GM12872 (cell line): ENCODE measurements around the gene KCNA4.

Experiments
- TF ChIP-seq, protein P1 (sequence below): IDR thresholded peaks from 3 replicates; pipeline ENCODE4 v1.5.1; 2011; ENCODE audit warnings: low read depth, mild to moderate bottlenecking, low read length, moderate library complexity; ENCODE audit not compliant: insufficient read depth

Gene KCNA4

DNA sequence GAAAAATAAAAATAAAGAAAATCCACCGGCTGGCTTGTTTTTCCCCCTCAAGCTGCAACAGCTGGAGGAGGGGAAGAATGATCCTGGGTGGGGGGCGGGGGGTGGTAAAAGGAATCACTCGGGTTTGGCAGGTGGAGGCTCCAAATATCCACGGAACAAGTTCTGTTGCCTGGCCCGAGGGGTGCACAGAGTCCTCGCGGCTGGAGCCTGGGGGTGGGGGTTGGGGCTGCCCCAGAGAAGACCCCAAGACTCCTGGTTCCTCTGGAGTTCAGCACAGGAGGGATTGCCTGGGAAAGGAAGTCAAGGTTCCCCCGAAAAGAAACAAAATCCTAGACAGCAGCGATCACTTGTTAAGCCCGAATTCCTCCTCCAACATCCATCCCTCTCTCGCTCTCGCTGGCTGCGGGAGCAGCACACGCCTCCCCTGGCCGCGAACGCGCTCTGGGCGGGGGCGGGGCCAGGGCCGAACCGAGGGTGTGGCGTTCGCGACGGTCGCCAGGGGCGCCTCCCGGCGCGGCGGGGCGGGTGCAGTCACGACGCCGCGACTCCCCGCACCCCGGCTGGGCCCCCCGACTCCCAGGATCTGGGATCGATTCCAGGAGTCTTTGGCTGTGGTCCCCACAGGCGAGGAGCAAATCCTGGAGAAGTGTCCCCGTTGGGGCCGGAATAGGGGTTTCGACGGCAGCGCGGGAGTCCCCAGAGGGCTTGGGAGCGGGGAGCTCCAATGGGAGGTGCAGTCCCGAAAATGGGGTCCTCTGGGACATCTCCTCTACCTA is at the start of gene KCNA4:
KCNA4 (minus strand) TSS at position 443 of the 776 bp plus-strand sequence. CDS start 4,352 bp downstream, outside the sequence.
- TF ChIP-seq, protein P1, sequence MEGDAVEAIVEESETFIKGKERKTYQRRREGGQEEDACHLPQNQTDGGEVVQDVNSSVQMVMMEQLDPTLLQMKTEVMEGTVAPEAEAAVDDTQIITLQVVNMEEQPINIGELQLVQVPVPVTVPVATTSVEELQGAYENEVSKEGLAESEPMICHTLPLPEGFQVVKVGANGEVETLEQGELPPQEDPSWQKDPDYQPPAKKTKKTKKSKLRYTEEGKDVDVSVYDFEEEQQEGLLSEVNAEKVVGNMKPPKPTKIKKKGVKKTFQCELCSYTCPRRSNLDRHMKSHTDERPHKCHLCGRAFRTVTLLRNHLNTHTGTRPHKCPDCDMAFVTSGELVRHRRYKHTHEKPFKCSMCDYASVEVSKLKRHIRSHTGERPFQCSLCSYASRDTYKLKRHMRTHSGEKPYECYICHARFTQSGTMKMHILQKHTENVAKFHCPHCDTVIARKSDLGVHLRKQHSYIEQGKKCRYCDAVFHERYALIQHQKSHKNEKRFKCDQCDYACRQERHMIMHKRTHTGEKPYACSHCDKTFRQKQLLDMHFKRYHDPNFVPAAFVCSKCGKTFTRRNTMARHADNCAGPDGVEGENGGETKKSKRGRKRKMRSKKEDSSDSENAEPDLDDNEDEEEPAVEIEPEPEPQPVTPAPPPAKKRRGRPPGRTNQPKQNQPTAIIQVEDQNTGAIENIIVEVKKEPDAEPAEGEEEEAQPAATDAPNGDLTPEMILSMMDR: no peak

DNA sequence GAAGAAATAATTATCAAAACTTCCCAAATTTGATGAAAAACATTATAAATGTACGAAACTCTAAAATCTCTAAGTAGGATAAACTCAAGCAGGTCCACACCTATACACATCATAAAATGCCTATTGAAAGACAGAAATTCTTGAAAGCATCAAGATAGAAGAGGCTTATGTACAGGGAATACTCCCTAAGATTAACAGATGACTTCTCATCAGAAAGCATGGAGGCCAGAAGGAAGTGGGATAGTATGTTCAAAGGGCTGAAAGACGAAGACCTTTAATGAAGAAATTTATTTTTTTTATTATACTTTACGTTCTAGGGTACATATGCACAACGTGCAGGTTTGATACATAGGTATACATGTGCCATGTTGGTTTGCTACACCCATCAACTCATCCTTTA is 45.3 kb upstream of the KCNA4 start:
- TF ChIP-seq, protein P1: no peak

DNA sequence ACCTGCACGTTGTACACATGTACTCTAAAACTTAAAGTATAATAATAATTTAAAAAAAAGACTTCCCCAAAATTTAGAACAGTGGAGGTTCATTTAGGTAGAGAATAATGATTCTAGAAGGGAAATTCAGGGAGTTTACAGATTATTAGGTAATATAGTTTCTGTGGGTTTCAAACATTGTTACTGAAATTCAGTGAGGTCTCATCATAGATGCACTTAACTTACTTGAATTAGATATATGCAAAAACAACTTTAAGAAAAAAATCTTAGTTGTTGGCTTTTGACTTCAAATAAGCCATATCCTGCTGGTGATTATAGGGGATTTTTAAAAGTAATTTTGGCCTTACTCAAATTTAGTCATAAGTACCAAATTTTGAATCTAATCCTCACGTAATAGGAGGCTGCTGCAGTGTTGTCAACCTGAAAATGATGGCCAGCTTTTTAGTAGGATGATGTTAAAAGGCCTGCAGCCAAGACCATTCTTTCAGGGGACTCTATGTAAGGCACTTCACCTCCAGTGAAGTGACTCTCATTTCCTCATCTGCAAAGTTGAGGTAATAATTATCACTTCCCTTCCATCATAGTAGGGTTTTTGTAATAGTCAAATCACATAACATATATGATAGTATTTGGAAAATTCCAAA is 42.5 kb upstream of the KCNA4 start:
- TF ChIP-seq, protein P1: no peak

DNA sequence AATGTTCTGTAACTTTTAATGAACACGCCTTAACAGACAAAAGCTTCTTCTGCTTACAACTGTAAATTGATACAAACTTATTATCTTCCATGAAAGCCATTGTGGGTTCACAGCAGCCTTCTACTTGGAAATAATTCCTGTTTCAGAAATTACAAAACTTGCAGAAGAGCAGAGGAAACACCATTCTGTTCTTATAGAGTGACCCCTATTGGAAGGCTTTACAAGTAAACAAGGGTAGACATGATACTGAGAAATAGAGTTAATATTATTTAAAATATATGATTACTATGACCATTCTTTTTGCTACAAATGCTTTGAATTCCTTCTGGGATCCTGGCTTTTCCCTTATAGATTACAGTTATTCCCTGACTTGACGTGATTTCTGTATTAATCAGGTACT is 32.4 kb upstream of the KCNA4 start:
- TF ChIP-seq, protein P1: no peak

DNA sequence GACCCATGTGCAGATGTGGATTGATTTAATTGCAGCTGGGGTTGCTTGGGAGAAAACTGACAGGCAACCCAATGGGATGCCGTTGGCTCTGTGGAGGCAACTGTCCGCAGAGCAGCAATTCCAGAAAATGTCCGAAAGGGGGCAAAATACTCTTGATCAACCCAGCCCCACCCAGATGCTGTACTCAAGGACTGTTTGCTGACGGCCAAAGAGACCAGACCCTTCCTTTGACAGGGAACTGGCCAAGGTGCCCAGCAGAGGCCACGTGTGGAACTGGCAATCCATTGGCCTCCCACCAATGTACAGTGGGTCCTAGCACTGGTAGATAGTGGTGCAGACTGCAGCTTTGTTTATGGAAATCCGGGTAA is 29.7 kb upstream of the KCNA4 start:
- TF ChIP-seq, protein P1: peak; percentile 46

DNA sequence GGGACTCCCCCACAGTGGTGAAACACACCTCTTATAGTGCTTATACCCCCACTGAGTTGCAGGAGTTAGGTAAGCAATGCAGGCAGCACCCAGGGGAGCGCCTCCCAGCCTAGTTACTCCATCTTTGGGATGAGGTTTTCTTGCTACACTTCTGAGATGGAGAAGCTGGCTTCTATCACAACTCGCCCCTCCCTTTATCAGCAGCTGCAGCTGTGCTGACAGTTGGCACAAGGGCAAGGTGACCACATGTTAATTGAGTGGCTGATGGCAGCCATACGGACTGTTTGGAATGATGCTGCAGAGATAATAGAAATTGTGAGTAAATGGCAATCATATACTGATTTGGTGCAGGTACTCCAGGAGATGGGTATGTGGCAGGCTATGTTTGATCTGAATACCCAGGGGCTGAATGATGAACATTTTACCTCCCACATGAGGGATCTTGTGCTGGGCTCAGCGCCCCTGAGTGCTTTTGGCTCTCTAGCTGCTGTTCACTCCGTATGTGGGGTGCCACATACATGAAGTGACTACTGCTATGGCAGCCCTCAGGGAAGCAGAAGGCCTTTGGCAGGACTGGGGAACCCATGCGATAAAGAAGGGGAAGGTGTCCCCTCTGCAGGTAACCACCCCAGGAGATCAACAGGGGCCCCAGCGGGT is 29.2 kb upstream of the KCNA4 start:
- TF ChIP-seq, protein P1: no peak

DNA sequence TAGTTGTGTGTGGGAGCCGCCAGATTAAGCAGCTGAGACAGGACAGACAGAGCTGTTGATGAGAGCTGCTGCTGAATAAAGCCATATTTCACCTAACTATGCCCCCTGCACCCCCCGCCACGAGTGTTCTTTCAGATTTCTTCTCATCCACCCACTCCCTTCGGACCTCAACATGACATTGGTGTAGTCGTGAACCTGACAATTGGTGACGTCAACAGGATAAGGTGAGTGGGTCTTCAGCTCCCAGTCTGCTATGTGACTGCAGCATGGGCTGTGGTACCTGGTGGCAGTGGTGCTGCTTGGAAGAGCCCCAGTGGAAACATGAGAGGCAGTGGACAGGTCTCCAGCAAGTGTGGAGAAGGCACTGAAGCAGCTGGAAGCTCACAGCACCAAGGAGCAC is 28.3 kb upstream of the KCNA4 start:
- TF ChIP-seq, protein P1: no peak
